ENCODE data around the gene NEUROG2.

The NEUROG2 gene

DNA sequence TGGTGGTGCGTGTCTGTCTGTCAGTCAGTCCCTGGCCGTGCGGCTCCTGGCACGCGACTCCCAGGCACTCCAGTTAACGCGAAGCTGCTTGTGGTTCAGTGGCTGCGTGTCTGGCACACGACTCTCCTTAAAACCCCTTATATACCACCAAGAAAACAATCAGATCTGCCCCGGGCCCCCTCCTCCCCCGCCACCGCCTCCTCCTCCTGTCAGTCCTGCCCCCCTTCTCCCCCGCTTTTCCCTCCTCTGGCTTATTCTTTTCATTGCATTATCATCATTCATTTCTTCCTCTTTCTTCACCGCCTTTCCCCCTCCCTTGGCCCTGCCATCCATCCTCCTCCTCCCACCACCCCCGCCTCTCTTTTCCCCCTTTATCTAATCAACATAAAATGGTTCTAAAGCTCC lies at the start of gene NEUROG2:
NEUROG2 (minus strand) TSS at position 115 of the 405 bp plus-strand sequence. CDS start 705 bp downstream, outside the sequence.
- TF ChIP-seq, protein P1, sequence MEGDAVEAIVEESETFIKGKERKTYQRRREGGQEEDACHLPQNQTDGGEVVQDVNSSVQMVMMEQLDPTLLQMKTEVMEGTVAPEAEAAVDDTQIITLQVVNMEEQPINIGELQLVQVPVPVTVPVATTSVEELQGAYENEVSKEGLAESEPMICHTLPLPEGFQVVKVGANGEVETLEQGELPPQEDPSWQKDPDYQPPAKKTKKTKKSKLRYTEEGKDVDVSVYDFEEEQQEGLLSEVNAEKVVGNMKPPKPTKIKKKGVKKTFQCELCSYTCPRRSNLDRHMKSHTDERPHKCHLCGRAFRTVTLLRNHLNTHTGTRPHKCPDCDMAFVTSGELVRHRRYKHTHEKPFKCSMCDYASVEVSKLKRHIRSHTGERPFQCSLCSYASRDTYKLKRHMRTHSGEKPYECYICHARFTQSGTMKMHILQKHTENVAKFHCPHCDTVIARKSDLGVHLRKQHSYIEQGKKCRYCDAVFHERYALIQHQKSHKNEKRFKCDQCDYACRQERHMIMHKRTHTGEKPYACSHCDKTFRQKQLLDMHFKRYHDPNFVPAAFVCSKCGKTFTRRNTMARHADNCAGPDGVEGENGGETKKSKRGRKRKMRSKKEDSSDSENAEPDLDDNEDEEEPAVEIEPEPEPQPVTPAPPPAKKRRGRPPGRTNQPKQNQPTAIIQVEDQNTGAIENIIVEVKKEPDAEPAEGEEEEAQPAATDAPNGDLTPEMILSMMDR (IDR thresholded peaks at IDR 0.05; ENCODE audit: borderline replicate concordance, insufficient read depth, low read depth, low read length): no peak
- H3K4me3 ChIP-seq (ENCODE audit: low read depth, low read length): peak within 1 kb of the TSS; percentile 73

DNA sequence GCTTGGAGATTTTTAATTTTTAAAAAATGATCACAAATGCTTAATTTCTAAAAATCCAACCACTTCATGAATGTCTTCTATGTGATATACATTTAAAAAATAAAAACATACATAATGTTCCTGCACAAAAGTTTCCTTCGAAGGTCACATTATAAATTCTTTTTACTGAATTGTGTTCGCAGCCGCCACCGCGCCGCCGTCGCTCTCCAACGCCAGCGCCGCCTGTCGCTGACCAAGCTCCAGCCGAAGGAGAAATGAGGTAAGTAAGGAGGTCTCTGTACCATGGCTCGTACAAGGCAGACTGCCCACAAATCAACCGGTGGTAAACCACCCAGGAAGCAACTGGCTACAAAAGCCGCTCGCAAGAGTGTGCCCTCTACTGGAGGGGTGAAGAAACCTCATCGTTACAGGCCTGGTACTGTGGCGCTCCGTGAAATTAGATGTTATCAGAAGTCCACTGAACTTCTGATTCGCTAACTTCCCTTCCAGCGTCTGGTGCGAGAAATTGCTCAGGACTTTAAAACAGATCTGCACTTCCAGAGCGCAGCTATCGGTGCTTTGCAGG lies 48.8 kb upstream of the NEUROG2 start:
- H3K4me3 ChIP-seq (ENCODE audit: low read depth, low read length): no peak overlapping the region
- TF ChIP-seq, protein P1 (IDR thresholded peaks at IDR 0.05; ENCODE audit: borderline replicate concordance, insufficient read depth, low read depth, low read length): no peak

DNA sequence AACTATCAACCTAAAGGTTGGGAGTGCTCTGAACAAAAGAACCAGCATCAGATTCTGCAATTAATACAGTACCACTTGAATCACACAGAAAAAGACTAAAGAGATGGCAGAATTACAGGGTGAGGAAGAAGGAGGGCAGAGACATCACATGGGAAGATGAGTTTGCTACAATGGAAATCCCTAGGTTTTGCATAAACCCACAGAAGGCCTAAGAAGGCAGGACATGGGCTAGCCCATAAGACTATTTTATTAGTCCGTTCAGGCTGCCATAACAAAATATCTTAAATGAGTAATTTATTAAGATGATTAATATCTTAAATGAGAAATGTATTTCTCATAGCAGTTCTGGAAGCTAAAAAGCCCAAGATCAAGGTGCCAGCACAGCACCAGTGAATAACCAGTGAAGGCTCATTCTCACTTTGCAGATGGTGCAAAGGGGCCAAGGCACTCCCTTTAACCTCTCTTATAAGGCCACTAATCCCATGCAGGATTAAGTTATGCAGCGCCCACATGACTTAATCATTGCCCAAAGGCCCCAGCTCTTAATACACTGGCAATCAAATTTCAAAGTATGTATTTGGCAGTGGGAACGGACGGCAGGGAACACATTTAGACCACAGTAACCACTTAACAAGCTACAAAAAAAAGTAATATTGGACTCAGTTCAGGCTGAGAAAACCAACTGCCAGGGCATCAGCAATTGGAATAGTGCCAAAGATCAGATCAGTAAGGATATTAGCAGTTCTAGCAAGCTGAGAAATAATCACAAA lies 47.6 kb upstream of the NEUROG2 start:
- TF ChIP-seq, protein P1 (IDR thresholded peaks at IDR 0.05; ENCODE audit: borderline replicate concordance, insufficient read depth, low read depth, low read length): no peak
- H3K4me3 ChIP-seq (ENCODE audit: low read depth, low read length): no peak overlapping the region

DNA sequence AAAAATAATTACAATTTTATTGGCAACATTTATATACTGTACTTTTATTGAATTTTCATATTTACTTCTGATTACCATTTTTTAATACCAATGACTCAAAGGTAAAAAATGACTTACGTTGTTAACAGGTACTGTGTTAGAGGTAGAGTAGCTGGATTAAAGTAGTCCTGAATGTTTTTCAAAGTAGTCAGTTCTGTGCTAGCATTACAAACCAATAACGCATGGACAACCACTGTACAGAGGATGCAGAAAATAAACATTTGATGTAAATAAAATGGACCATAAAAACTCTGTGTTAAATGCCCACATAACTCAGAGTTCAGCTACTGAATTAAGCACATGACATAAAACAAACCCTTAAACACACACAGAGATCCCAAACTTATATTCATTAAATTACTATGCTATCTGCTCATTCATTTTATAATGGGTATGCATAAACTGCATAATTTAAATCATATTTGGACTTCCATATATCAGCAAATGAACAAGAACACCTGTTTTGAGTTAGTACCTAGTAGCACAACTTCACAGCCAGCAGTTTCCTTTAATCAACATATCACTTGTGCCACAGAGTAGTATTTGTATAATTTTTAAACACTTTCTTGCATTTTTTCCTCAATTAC lies 46.4 kb upstream of the NEUROG2 start:
- no peak overlapping the region for H3K4me3 ChIP-seq (ENCODE audit: low read depth, low read length)
- TF ChIP-seq, protein P1 (IDR thresholded peaks at IDR 0.05; ENCODE audit: borderline replicate concordance, insufficient read depth, low read depth, low read length): no peak

DNA sequence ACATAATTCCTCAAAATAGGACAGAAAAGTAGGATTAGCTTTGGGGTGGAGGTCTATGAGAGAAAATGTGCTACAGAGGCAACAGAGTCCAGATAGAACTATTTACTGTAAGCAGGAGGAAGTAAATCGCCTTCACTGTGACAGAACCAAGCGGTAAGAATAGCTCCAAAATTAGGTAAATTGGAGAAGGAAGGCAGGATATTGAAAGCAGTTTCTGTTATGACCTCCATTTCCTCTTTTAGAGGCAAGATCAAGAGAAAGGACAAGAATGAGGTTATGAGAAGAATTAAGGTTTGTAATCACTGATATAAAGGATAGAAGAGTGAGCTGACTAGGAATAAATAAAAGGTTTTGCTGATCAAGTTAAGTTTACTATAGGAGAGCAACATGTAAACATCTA lies 44.1 kb upstream of the NEUROG2 start:
- TF ChIP-seq, protein P1 (IDR thresholded peaks at IDR 0.05; ENCODE audit: borderline replicate concordance, insufficient read depth, low read depth, low read length): no peak
- no peak overlapping the region for H3K4me3 ChIP-seq (ENCODE audit: low read depth, low read length)

DNA sequence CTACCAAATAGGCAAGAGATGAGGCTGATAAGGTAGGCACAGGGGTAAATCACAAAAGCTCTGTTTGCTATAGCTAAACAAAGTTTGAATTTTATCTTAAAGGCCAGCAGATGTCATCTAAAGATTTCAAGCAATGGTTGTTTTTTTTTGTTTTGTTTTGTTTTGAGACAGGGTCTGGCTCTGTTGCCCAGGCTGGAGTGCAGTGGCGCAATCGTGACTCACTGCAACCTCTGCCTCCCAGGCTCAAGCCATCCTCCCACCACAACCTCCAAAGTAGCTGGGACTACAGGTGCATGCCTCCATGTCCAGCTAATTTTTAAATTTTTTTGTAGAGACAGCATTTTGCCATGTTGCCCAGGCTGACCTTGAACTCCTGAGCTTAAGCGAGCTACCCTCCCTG lies 43.1 kb upstream of the NEUROG2 start:
- no peak overlapping the region for H3K4me3 ChIP-seq (ENCODE audit: low read depth, low read length)
- TF ChIP-seq, protein P1 (IDR thresholded peaks at IDR 0.05; ENCODE audit: borderline replicate concordance, insufficient read depth, low read depth, low read length): no peak

All from GM12875 (cell line).